Astrocyte (in vitro differentiated cells and primary cell): ENCODE data around the gene FAM50A. TPM values are rescaled to one million over a fixed set of nuclear protein-coding genes. Genes with fewer than 3 reads are reported as not detected.
A peak's percentile ranks its signal among the peaks of the same experiment; 100 is the strongest.
"Not testable (repeated sequence)": the region's sequence is repeated elsewhere in the genome, so short reads cannot be mapped to it uniquely, and the experiment has no call there.

Experiments
- DNase-seq: peaks from one replicate; pipeline ENCODE4 v3.0.0-alpha.2; 2010; ENCODE audit warnings: low read depth
- FAIRE-seq: peaks from 2 replicates; lab custom pipeline; 2011; peaks lifted over from hg19 to GRCh38; lab: Jason Lieb, UNC
- H2AFZ ChIP-seq: 2 replicates; pipeline ENCODE4 v1.6.0; 2012; ENCODE audit warnings: low read depth, low read length, inconsistent platforms
- H3K27ac ChIP-seq: 2 replicates; pipeline ENCODE4 v1.5.1; 2011; ENCODE audit warnings: low read depth, low read length, inconsistent platforms
- H3K27me3 ChIP-seq: 2 replicates; pipeline ENCODE4 v1.6.0; 2011; ENCODE audit warnings: low read length, inconsistent platforms; ENCODE audit not compliant: insufficient read depth
- H3K36me3 ChIP-seq: 2 replicates; pipeline ENCODE4 v1.5.1; 2011; ENCODE audit warnings: low read length, inconsistent platforms; ENCODE audit not compliant: insufficient read depth
- H3K4me1 ChIP-seq: 2 replicates; pipeline ENCODE4 v1.5.1; 2011; ENCODE audit warnings: low read length, inconsistent platforms; ENCODE audit not compliant: insufficient read depth
- H3K4me2 ChIP-seq: 2 replicates; pipeline ENCODE4 v1.6.0; 2012; ENCODE audit warnings: low read length, inconsistent platforms
- H3K4me3 ChIP-seq: 2 replicates; pipeline ENCODE4 v1.5.1; 2011; ENCODE audit warnings: low read depth, mild to moderate bottlenecking, low read length, inconsistent platforms; ENCODE audit not compliant: insufficient read depth
- H3K79me2 ChIP-seq: 2 replicates; pipeline ENCODE4 v1.6.0; 2012; ENCODE audit warnings: mild to moderate bottlenecking, low read length, inconsistent platforms; ENCODE audit not compliant: insufficient read depth
- H3K9ac ChIP-seq: 2 replicates; pipeline ENCODE4 v1.6.0; 2012; ENCODE audit warnings: mild to moderate bottlenecking, low read length, inconsistent platforms
- H3K9me3 ChIP-seq: 2 replicates; pipeline ENCODE4 v1.5.1; 2012; ENCODE audit warnings: low read depth, mild to moderate bottlenecking, low read length, inconsistent platforms; ENCODE audit not compliant: insufficient read depth
- H4K20me1 ChIP-seq: 2 replicates; pipeline ENCODE4 v1.6.0; 2012; ENCODE audit warnings: low read length, inconsistent platforms; ENCODE audit not compliant: insufficient read depth
- H3K27ac Mint-ChIP-seq: one replicate; pipeline ENCODE4 v1.8.0; 2021; ENCODE audit warnings: mild to moderate bottlenecking, mixed read lengths; ENCODE audit not compliant: unreplicated experiment
- H3K27me3 Mint-ChIP-seq: one replicate; pipeline ENCODE4 v1.8.0; 2021; ENCODE audit warnings: low read depth, mixed read lengths; ENCODE audit not compliant: unreplicated experiment
- H3K36me3 Mint-ChIP-seq: one replicate; pipeline ENCODE4 v1.8.0; 2021; ENCODE audit warnings: low read depth, mixed read lengths; ENCODE audit not compliant: unreplicated experiment
- H3K4me1 Mint-ChIP-seq: one replicate; pipeline ENCODE4 v1.8.0; 2021; ENCODE audit warnings: low read depth, mixed read lengths; ENCODE audit not compliant: unreplicated experiment
- H3K4me3 Mint-ChIP-seq: one replicate; pipeline ENCODE4 v1.8.0; 2021; ENCODE audit warnings: mild to moderate bottlenecking, moderate library complexity, mixed read lengths; ENCODE audit not compliant: unreplicated experiment
- H3K9me3 Mint-ChIP-seq: one replicate; pipeline ENCODE4 v1.8.0; 2021; ENCODE audit warnings: mild to moderate bottlenecking, mixed read lengths; ENCODE audit not compliant: unreplicated experiment
- EZH2 ChIP-seq: IDR thresholded peaks from 2 replicates; pipeline ENCODE4 v1.6.1; 2012; ENCODE audit warnings: mild to moderate bottlenecking, low read length, inconsistent platforms; ENCODE audit not compliant: insufficient read depth
- total RNA-seq: library from RNA; stranded (reverse); gene quantifications from 2 replicates; pipeline ENCODE4 v1.2.1, GENCODE V29; 2021
- TF ChIP-seq, protein P1 (sequence below): IDR thresholded peaks from 2 replicates; pipeline ENCODE4 v1.5.1; 2011; ENCODE audit warnings: low read depth, mild to moderate bottlenecking, inconsistent platforms, low read length, moderate library complexity; ENCODE audit not compliant: insufficient read depth

The FAM50A gene
- total RNA-seq, 1 donor from 2014 or later = 100.0 TPM

DNA sequence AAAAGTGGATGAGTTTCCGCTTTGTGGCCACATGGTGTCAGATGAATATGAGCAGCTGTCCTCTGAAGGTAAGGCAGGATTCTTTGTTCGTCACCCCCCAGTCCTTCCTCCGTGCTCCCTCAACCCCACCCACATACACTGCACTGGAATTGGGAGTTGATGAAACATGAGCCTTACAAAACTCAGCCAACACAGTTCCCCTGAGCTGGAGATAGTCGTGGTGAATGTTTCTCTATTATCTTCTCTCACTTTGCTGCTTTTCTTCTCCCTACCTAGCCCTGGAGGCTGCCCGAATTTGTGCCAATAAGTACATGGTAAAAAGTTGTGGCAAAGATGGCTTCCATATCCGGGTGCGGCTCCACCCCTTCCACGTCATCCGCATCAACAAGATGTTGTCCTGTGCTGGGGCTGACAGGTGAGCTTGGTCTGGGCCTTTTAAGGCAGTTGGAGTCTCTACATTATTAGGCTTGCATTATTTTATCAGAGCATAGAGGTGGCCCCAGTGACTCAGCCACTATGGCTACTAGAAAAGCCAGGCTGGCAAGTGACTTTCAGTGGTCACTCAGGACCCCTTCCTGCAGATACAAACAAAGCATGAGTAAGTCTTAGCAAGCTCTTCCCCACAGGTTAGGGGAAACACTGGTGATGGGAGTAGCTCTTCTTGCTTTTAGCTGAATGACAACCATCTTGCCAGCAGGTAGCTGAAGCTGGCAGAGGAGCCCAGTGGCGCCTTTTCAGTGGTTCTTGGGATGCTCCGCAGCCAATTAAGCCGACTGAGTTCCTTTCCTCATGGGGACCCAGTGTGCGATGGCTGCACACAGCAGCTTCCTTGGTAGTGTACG is 44.2 kb upstream of the FAM50A start:
- H3K4me1 ChIP-seq = peaks cover 4% of the 10 kb centered on the region
- peak overlapping the region; percentile 99 for H3K27ac Mint-ChIP-seq
- DNase-seq (no peak), FAIRE-seq (no peak)
- H4K20me1 ChIP-seq = peaks cover 37% of the 10 kb centered on the region
- H3K4me3 ChIP-seq = peak overlapping the region; percentile 91
- H3K27ac ChIP-seq = peak overlapping the region; percentile 96
- H3K79me2 ChIP-seq = peaks cover 26% of the 10 kb centered on the region
- peak overlapping the region; percentile 98 for H3K4me3 Mint-ChIP-seq
- no peaks in the 10 kb centered on the region for H3K9me3 Mint-ChIP-seq
- peaks cover 13% of the 10 kb centered on the region for H3K36me3 Mint-ChIP-seq
- H3K4me1 Mint-ChIP-seq = peaks cover 7% of the 10 kb centered on the region
- H3K9me3 ChIP-seq = no peaks in the 10 kb centered on the region
- peak overlapping the region; percentile 98 for H3K9ac ChIP-seq
- peak overlapping the region; percentile 92 for H3K4me2 ChIP-seq
- no peaks in the 10 kb centered on the region for H3K27me3 ChIP-seq
- TF ChIP-seq, protein P1, sequence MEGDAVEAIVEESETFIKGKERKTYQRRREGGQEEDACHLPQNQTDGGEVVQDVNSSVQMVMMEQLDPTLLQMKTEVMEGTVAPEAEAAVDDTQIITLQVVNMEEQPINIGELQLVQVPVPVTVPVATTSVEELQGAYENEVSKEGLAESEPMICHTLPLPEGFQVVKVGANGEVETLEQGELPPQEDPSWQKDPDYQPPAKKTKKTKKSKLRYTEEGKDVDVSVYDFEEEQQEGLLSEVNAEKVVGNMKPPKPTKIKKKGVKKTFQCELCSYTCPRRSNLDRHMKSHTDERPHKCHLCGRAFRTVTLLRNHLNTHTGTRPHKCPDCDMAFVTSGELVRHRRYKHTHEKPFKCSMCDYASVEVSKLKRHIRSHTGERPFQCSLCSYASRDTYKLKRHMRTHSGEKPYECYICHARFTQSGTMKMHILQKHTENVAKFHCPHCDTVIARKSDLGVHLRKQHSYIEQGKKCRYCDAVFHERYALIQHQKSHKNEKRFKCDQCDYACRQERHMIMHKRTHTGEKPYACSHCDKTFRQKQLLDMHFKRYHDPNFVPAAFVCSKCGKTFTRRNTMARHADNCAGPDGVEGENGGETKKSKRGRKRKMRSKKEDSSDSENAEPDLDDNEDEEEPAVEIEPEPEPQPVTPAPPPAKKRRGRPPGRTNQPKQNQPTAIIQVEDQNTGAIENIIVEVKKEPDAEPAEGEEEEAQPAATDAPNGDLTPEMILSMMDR = no peak
- TF ChIP-seq EZH2 = no peak
- H3K27me3 Mint-ChIP-seq = no peaks in the 10 kb centered on the region
- H3K36me3 ChIP-seq = peaks cover 14% of the 10 kb centered on the region
- H2AFZ ChIP-seq = no peak overlapping the region

DNA sequence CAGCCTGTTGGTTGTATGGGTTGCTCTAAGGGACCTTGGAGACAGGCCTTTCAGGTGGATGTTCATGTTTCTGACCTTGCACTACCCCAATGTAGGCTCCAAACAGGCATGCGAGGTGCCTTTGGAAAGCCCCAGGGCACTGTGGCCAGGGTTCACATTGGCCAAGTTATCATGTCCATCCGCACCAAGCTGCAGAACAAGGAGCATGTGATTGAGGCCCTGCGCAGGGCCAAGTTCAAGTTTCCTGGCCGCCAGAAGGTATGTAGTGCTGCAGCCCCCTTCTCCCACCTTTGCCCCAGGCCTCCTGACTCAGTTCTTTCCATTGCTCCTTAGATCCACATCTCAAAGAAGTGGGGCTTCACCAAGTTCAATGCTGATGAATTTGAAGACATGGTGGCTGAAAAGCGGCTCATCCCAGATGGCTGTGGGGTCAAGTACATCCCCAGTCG is 43.5 kb upstream of the FAM50A start:
- H3K4me3 ChIP-seq = peak overlapping the region; percentile 91
- not testable (repeated sequence) for H3K4me1 Mint-ChIP-seq, H3K27me3 ChIP-seq, DNase-seq, H3K27ac ChIP-seq, H3K9me3 ChIP-seq, FAIRE-seq, H3K9me3 Mint-ChIP-seq, H3K4me1 ChIP-seq, H3K27me3 Mint-ChIP-seq, H2AFZ ChIP-seq
- peaks cover 37% of the 10 kb centered on the region for H4K20me1 ChIP-seq
- H3K79me2 ChIP-seq = peaks cover 26% of the 10 kb centered on the region
- Mint-ChIP-seq H3K27ac (peak overlapping the region; percentile 62), H3K36me3 (peaks cover 13% of the 10 kb centered on the region), H3K4me3 (peak overlapping the region; percentile 98)
- peak overlapping the region; percentile 98 for H3K9ac ChIP-seq
- H3K36me3 ChIP-seq = peaks cover 14% of the 10 kb centered on the region
- peak overlapping the region; percentile 92 for H3K4me2 ChIP-seq

DNA sequence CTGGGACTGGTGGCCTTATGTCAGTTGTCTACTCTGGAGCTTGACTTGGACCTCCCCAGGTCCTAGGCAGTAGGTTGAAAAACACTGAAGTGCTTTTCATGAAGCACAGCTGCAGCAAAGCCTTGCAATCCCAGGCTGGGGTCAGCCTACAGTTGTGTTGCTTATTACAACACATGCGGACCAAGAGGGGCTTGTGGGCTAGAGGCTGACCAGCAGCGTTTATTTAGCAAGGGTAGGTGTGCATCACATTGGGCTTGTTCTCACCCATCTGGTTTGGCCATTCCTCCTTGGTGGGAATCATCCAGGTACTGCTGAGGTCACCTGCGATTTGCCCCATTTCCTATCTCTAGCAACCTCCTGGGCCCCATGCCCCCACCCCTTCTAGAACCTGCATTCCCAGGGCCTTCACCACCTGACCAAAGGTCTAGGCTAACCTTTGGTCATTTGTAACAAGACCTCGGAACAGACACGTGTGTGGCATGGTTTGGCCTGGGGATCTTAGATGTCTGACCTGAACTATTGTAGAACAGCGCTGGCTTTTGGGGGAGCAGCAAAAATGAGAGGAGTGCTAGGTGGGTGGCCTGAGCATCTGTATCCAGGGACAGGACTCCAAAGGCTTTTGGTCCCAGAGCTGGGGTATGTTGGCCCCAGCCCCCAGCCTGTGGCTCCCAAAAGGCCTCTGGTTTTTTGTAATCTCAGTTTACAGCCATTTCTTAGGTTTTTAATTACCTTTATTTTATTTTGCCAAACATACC is 42.7 kb upstream of the FAM50A start:
- H3K27me3 Mint-ChIP-seq = no peaks in the 10 kb centered on the region
- H3K27ac ChIP-seq = no peak overlapping the region
- H3K4me3 Mint-ChIP-seq = peak overlapping the region; percentile 98

More for the DNA sequence above, 42.7 kb upstream of the FAM50A start:
- Histone ChIP-seq H3K9ac (no peak overlapping the region), H3K27me3 (no peaks in the 10 kb centered on the region), H4K20me1 (peaks cover 37% of the 10 kb centered on the region), H3K4me1 (peaks cover 4% of the 10 kb centered on the region), H3K36me3 (peaks cover 14% of the 10 kb centered on the region), H3K4me2 (peak overlapping the region; percentile 92), H2AFZ (no peak overlapping the region), H3K9me3 (no peaks in the 10 kb centered on the region), H3K79me2 (peaks cover 26% of the 10 kb centered on the region), H3K4me3 (no peak overlapping the region)
- peaks cover 13% of the 10 kb centered on the region for H3K36me3 Mint-ChIP-seq
- H3K27ac Mint-ChIP-seq = peak overlapping the region; percentile 62
- FAIRE-seq = no peak
- H3K9me3 Mint-ChIP-seq = no peaks in the 10 kb centered on the region
- DNase-seq = peak; percentile 20
- H3K4me1 Mint-ChIP-seq = peaks cover 7% of the 10 kb centered on the region
- no peak for TF ChIP-seq EZH2
- TF ChIP-seq, protein P1 = no peak
